ENCODE measurements around the gene SLC12A7. TPM values are rescaled to one million over a fixed set of nuclear protein-coding genes. Genes with fewer than 3 reads are reported as not detected.

SLC12A7 gene
- total RNA-seq, 1 experiment from 2014 or later: 30.8 TPM

DNA sequence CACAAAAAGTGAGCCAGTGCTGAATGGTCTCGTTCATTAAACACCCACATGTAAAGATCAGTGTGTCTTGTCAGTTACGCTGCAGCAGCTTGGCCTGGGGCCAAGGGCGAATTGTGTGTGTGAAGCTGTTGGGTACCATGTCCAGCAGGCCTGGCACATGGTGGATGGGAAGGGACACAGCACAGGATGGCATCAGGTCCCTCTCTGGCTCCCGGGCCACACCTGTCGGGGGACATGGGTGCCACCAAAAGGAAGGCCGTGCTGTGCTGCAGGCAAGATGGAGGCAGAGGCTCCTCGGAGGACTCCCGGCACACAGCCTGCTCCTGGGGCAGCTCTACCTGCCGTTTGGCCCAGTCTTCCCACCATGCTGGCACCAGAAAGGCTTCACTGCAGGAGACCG lies 71.3 kb downstream of the SLC12A7 start:
- no peak overlapping the region for H3K27ac Mint-ChIP-seq
- H3K79me1 ChIP-seq (ENCODE audit: insufficient read depth, low read depth, low read length, poor library complexity, severe bottlenecking): no peaks in the 10 kb centered on the region
- no peak overlapping the region for H2AFZ ChIP-seq (ENCODE audit: low read length)
- H2BK120ac ChIP-seq (ENCODE audit: low read depth, low read length, poor library complexity, severe bottlenecking): no peak overlapping the region
- no peak overlapping the region for H2BK20ac ChIP-seq (ENCODE audit: low read depth, low read length, poor library complexity, severe bottlenecking)
- H3K9me3 Mint-ChIP-seq: peaks cover 56 to 57% of the 10 kb centered on the region in 2 experiments
- H2BK15ac ChIP-seq (ENCODE audit: low read depth, low read length): no peak overlapping the region
- H3K23ac ChIP-seq (ENCODE audit: insufficient read length, low read depth, low read length): no peak overlapping the region
- peaks cover 7% of the 10 kb centered on the region; the same call in 1 of the 2 replicates for H3K27me3 Mint-ChIP-seq (ENCODE audit: low read depth)
- H3K9ac ChIP-seq (ENCODE audit: extremely low read depth, insufficient read length, low read length): no peak overlapping the region
- no peak overlapping the region for H3K4me2 ChIP-seq (ENCODE audit: insufficient read depth, insufficient read length, low read length)
- no peak overlapping the region for H4K5ac ChIP-seq (ENCODE audit: insufficient read length, low read depth, low read length)
- TF ChIP-seq, protein P1, sequence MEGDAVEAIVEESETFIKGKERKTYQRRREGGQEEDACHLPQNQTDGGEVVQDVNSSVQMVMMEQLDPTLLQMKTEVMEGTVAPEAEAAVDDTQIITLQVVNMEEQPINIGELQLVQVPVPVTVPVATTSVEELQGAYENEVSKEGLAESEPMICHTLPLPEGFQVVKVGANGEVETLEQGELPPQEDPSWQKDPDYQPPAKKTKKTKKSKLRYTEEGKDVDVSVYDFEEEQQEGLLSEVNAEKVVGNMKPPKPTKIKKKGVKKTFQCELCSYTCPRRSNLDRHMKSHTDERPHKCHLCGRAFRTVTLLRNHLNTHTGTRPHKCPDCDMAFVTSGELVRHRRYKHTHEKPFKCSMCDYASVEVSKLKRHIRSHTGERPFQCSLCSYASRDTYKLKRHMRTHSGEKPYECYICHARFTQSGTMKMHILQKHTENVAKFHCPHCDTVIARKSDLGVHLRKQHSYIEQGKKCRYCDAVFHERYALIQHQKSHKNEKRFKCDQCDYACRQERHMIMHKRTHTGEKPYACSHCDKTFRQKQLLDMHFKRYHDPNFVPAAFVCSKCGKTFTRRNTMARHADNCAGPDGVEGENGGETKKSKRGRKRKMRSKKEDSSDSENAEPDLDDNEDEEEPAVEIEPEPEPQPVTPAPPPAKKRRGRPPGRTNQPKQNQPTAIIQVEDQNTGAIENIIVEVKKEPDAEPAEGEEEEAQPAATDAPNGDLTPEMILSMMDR (conservative IDR thresholded peaks at IDR 0.05): no peak
- no peaks in the 10 kb centered on the region for H3K27me3 ChIP-seq (ENCODE audit: insufficient read depth, low read length)
- H2AK5ac ChIP-seq (ENCODE audit: insufficient read length, low read length): no peak overlapping the region
- no peak overlapping the region for H4K91ac ChIP-seq (ENCODE audit: insufficient read length, low read depth, low read length)
- no peaks in the 10 kb centered on the region for H4K20me1 ChIP-seq (ENCODE audit: control insufficient read depth, insufficient read depth, insufficient read length)
- WGBS (ENCODE audit: extremely low coverage, insufficient read length, low lambda C conversion rate): no CpG with 5 or more reads among the region's 10 CpGs
- H3K56ac ChIP-seq (ENCODE audit: insufficient read length, low read depth, low read length): no peak overlapping the region
- H3K4me1 Mint-ChIP-seq: peaks cover 5 to 6% of the 10 kb centered on the region in 2 experiments; a peak in 3 of 4 replicates
- H3K27ac ChIP-seq (ENCODE audit: insufficient read length, low read depth, low read length): no peak overlapping the region
- peaks cover 9 to 36% (median 17%) of the 10 kb centered on the region in 3 experiments; a peak in 6 of 7 replicates for H3K36me3 Mint-ChIP-seq (ENCODE audit: insufficient read depth in 1 of 3, low read depth in 3 of 3)
- no peaks in the 10 kb centered on the region for H3K23me2 ChIP-seq (ENCODE audit: insufficient read length, low read depth, low read length, poor library complexity, severe bottlenecking)
- H2BK5ac ChIP-seq (ENCODE audit: insufficient read length, low read length): no peak overlapping the region
- no peak overlapping the region for H3K4me3 Mint-ChIP-seq
- H3K9me3 ChIP-seq (ENCODE audit: control insufficient read depth, low read depth, low read length): peaks cover 8% of the 10 kb centered on the region
- H3K4ac ChIP-seq (ENCODE audit: low read depth, low read length): no peak overlapping the region
- no peaks in the 10 kb centered on the region for H3K79me2 ChIP-seq (ENCODE audit: insufficient read depth, low read length)
- H3K4me1 ChIP-seq (ENCODE audit: insufficient read depth, low read length): no peaks in the 10 kb centered on the region
- H2BK12ac ChIP-seq (ENCODE audit: insufficient read length, low read depth, low read length): no peak overlapping the region
- H3K18ac ChIP-seq (ENCODE audit: insufficient read length, low read depth, low read length): no peak overlapping the region
- no peak overlapping the region for H4K8ac ChIP-seq (replicated peaks; ENCODE audit: insufficient read length, low read depth, low read length)
- H3T11ph ChIP-seq (ENCODE audit: low read length): no peak overlapping the region
- H3K14ac ChIP-seq (ENCODE audit: insufficient read depth, low read length): no peak overlapping the region
- DNase-seq: no peak

All from H9 (cell line).